DMS53 (cell line): Measurements from ENCODE around the gene SPSB4.
"Not testable (repeated sequence)": the region's sequence is repeated elsewhere in the genome, so short reads cannot be mapped to it uniquely, and the experiment has no call there.

Source experiments
- DNase-seq: peaks from one replicate; lab custom pipeline; 2025; lab: John Stamatoyannopoulos, UW

Gene SPSB4

DNA sequence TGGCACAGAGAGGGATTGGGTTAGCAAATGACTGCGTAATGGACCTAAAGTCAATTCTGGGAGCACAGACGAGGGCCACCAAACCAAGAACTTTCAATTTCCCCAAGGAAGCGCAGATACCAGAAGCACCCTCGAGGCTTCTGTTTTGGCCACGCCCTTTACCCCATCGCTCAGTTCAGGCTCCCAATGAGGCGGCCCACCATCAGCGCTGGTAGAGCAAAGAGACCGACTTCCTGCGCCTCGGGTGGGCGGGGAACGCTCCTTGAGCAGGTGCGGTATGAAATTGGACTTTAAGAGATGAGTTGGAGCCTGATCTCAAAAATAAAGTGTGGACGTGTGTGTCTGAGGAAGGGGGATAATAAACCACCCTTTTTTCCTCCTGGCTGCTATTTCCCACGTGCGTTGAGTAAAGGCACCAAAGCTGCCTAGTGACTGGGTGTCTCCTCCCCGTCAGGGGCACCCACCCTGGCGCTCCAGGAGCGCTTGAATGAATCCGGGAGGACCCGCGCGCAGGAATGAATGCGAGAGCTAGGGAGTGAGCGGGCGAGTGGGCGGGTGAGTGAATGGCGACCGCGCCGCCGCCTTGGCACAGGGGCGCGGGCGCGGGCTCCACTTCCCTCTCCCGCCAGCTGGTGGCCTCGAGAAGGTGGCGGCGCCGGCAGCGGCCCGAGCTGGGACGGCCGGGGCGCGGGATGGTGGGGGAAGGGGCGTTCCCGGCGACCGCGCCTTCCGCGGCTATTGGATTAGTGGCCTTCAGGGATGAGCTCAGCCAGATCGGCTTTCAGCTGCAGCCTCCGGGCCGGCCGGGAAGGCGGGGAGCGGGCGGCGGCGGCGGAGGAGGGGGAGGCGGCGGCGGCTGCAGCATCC lies at the start of gene SPSB4:
Gene SPSB4 (plus strand): TSS at position 772 of the 867 bp plus-strand sequence. CDS start 14,758 bp downstream, outside the sequence.
- peak; percentile 76 for DNase-seq

DNA sequence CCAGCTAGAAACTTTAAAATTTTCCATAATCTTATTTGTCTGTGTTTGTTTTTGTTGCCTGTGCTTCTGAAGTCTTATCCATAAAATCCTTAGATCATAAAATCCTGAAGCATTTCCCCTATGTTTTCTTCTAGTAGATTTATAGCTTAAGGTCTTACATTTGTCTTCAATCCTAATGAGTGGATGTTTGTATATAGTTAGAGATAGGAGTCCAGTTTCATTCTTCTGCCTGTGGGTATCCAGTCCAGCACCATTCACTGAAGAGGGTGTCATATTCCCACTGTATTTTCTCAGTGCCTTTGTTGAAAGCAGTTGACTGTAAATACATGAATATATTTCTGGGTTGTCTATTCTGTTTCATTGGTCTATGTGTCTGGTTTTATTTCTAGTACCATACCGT lies 44.8 kb upstream of the SPSB4 start:
- DNase-seq = peak; percentile 14

DNA sequence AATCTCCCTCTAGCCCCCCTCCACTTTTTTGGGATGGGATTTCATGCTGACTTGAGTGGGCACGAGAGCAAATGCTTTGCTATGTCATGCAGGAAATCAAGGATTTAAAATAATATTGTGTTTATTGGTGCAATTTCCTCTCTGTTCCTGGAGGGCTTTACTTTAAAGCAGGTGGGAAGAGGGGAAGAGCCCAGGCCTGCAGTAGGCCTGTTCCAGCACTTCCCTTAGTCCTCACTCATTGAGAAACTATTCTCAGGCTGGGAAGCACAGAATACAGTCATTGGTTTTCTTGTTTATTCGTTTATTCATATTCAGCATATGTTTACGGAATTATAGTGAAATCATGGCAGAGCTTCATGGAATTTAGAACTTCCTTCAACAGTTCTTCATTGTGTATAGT lies 41.7 kb upstream of the SPSB4 start:
- no peak for DNase-seq

DNA sequence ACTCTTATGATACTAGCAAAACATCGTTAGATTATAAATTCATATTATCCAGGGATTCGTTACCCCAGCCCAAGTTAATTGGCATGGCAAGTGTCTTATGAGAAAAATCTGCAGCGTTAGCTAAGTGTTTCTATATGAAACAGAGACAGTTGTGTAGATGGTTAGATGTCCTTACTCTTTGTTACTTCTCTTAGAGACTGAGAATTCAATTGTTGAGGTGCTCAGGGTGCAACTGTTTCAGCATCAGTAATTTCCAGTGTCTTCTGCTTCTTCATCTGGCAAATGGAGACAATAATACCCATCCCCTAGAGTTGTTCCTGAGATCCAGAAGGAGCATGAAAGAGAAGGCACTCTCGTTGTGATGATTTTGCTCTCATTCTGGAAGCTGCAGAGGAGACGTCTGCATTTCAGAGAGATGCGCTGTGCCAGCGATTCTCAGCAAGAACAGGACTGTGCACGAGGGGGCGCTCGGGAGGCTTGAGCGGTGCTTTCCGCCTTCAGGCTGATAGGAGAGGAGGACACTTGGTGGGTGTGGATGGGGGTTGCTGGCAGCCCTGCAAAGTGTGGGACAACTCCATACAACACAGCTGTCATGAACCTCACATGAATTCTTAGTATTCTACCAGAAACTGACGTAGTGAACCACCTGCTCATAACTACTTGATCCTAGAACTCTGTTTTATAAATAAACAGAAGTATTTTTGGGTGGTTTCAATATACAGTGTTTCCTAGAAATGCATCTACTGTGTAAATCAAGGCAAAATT lies 39.7 kb upstream of the SPSB4 start:
- peak; percentile 80 for DNase-seq

DNA sequence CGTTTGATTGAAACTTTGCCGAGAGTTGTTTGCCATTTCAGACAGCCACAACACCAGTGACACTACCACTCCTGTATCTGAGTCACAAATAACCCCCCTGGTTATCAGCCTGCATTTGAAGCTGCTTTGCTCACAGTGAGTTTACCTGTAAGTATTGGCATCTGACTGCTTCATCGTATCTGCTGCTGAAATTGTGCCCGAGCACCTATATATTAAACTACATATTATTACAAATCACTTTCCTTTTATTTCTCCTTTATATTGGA lies 39.2 kb upstream of the SPSB4 start:
- DNase-seq = no peak

DNA sequence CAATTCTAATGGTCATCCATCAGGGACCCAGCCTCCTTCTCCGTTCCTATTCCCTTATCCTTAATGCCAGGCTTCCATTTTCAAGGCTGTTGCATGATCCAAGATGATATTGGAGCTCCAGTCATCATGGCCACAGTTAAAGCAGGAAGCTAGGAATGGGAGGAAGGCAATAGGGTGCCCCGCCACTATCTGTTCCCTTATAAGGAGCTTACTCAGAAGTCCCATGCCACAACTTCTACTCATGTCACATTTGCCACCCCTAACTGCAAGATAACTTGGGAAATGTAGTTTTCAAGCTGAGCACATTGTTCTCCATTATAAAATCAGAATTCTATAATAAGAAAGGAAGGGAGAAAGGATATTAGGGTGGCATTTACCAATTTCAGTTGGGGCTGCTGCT lies 38.6 kb upstream of the SPSB4 start:
- no peak for DNase-seq

DNA sequence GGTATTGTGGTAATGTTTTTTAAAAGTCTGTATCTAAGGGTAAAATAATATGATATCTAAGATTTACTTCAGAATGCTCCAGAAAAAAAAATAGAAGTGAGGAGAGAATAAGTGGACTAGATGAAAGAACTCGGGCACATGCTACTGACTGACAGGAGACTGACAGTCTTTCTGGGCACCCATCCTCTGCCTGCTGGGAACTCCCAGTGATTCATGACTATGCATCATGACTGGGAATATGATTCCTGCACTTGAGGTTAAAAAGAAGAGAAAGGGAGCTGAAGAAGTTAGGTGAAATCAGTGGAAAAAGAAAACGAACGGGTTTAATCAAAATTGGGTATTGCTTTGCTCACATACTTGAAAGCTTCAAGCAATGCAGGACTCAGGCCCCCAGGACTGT lies 35.7 kb upstream of the SPSB4 start:
- DNase-seq = no peak

DNA sequence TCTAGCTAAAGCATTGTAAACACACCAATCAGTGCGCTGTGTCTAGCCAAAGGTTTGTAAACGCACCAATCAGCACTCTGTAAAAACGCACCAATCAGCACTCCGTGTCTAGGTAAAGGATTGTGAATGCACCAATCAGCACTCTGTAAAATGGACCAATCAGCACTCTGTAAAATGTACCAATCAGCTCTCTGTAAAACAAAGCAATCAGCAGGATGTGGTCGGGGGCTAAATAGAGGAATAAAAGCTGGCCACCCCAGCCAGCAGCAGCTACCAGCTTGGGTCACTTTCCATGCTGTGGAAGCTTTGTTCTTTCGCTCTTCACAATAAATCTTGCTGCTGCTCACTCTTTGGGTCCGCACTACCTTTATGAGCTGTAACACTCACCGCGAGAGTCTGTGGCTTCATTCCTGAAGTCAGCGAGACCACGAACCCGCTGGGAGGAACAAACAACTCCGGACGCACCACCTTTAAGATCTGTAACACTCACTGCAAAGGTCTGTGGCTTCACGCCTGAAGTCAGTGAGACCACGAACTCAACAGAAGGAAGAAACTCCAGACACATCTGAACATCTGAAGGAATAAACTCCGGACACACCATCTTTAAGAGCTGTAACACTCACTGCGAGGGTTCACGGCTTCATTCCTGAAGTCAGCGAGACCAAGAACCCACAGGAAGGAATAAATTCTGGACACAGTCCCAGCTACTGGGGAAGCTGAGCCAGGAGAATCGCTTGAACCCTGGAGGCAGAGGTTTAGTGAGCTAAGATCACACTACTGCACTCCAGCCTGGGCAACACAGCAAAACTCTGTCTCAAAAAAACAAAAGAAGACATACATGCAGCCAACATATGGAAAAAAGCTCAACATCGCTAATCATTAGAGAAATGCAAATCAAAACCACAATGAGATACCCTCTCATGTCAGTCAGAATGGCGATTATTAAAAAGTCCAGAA lies 33.5 kb upstream of the SPSB4 start:
- not testable (repeated sequence) for DNase-seq

DNA sequence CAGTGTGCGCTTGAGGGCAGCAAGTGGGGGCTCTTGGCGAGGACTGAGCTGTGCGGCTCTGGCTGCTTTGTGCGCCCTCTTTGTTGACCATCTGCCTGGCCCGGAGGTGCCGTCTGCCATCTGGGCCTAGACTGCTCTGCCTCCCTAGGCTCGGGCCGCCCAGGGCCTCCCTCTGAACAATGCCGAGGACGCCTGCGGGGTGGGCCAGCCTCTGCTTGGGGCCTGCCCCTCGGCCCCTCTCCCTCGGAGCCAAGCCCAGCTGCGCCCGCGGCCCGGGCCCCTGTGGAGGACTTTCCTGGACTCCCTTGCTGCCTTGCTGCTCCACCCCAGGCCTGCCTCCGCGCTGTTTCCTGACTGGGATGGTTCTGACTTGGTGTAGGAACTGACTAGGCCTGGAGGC lies 31.9 kb upstream of the SPSB4 start:
- DNase-seq = no peak

DNA sequence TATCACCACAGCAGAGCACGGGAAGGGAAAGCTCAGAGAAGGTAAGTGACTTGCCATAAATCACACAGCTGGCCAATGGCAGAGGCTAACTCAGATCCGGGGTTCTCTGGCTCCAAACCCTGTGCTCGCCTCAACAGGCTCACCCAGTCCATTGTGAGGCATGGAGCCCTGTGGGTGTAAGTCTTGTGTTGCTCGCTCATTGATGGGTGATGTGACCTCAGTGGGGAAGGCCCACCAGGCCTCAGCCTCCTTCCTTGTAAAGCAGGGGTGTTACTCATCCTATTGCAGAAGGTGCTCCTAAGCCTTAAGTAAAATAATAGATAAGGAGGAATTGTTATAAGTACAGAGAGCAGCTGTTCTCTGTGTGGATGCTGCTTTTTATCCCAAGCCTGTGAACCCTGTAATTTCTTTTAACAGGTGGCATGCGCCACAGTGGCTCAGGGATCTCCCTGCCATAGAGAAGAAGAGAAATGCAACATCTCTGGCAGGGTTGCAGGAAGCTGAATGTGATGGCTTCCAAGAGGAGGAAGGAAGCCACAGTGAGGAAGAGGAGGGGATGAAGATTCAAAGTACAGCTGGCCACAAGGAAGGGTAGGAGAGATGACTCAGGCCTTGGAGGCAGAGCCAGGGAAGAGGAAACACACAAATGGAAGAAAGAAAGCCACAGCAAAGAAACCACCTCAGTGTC lies 30.9 kb upstream of the SPSB4 start:
- DNase-seq = no peak

DNA sequence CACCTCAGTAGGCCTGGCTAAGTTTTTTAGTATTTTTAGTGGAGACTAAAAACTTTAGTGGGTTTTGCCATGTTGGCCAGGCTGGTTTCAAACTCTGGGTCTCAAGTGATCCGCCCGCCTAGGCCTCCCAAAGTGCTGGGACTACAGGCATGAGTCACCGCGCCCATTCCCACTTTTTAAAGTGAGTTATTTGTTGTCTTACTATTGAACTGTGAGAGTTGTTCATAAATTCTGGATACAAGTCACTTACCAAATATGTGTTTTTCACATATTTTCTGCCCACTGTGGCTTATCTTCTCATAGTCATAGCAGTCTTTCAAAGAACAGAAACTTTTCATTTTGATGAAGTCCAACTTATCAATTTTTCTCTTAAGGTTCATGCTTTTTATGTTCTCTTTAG lies 29.9 kb upstream of the SPSB4 start:
- DNase-seq = no peak

DNA sequence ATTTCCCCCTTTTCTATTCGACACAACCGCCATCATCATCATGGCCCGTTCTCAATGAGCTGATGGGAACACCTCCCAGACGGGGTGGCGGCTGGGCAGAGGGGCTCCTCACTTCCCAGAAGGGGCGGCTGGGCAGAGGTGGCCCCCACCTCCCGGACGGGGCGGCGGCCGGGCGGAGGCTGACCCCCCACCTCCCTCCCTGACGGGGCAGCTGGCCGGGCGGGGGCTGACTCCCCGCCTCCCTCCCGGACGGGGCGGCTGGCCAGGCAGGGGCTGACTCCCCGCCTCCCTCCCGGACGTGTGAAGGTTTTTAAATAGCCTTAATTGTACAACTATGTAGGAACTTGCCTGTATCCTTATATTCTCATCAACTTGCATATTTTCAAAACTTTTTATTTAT lies 20.9 kb upstream of the SPSB4 start:
- DNase-seq = no peak

DNA sequence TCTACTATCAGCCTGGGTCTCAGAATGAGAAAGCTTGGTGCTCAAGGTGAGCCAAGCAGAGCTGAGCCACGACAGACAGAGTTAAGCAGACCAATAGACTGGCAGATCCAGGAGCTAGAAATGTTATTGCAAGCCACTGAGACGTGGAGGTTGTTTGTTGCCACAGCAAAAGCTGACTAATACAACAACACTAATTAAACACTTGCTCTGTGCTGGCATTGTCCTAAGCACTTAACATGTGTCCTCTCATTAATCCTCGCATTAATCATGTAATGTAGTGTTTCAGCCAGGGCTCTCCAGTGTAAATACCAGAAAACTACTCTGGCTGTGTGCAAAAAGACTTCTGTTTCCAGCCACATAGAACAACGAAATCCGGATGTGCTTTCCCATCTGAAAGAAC lies 11.6 kb upstream of the SPSB4 start:
- peak; percentile 14 for DNase-seq

DNA sequence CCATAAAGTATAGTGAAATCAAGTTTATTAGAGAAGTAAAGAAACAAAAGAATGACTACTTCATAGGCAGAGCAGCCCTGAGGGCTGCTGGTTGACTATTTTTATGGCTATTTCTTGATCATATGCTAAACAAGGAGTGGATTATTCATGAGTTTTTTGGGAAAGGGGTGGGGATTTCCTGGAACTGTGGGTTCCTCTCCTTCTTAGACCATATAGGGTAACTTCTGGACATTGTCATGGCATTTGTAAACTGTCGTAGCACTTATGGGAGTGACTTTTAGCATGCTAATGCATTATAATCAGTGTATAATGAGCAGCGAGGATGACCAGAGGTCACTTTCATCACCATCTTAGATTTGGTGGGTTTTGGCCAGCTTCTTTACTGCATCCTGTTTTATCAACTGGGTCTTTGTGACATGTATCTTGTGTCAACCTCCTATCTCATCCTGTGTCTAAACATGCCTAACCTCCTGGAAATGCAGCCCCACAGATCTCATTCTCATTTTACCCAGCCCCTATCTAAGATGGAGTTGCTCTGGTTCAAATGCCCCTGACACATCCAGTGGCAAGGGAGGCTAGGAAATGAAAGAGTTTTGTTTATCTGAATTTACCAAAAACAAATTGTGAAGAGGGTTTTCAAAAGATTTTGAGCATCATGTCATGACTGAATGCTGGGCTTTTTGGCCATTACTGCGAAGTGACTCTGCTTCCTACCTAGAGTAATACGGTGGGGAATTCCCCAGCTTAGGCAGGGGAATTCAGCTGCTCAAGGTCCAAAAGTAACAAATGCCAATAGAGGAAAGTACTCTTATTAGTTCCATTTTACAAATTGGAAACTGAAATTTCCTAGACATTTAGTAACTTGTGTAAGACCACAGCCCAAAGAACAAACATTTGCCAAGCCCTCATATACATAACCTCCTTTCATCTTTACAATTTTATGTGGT lies 6.2 kb upstream of the SPSB4 start:
- no peak for DNase-seq

DNA sequence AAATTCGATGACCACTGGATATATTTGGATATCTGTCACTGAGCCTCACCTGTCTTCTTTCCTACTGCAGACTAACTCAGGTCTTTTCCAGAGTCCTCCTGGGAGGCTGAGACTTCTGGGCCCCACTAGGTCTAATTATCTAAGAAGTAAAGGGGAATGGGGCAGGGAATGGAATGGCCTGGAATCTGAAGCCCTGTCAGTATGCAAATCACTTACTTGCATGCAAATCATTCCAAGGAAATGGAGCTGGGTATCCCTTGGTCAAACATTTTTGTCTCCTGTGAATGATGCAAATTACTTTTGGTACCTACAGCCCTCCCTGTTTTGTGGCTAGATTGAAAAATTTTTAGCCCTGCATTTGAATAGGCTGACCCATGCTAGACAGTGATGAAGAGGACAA lies 5.3 kb upstream of the SPSB4 start:
- DNase-seq = no peak

DNA sequence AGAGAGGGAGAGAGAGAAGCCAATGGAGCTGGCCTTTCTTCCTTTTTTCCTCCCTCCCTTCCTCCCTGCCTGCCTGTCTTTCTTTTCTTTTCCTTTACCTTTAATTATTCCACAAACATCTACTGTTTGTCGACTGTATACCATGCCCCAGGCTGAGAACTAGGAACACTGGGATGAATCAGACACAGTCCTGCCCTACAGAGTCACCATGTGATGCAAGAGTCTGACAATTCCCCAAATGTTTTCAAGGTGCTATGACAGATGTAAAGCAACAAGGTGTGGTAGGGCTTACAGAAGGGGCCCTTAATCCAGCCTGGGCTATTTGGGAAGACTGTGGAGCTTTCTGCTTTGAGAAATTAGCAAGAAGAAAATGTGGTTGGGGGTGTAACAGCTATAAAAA lies 4.0 kb upstream of the SPSB4 start:
- no peak for DNase-seq

DNA sequence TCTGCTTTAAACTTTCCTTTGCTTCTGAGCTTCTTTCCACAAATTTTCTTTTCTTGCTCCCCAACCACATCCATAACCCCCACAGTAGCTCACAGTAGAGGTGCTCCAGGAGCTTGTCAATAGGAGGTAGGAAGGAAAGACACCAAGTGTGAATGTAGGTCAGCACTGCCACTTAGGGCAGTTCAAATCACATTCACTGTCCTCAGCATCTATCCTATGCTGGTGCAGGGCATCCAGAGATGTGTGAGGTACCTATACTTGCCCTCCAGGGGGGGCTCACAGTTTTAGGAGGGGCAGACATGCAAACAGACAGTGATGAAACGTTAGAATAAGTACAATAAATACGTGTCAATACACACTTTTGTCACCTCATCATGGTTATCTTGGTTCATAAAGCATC lies 1.5 kb upstream of the SPSB4 start:
- DNase-seq = peak; percentile 39

DNA sequence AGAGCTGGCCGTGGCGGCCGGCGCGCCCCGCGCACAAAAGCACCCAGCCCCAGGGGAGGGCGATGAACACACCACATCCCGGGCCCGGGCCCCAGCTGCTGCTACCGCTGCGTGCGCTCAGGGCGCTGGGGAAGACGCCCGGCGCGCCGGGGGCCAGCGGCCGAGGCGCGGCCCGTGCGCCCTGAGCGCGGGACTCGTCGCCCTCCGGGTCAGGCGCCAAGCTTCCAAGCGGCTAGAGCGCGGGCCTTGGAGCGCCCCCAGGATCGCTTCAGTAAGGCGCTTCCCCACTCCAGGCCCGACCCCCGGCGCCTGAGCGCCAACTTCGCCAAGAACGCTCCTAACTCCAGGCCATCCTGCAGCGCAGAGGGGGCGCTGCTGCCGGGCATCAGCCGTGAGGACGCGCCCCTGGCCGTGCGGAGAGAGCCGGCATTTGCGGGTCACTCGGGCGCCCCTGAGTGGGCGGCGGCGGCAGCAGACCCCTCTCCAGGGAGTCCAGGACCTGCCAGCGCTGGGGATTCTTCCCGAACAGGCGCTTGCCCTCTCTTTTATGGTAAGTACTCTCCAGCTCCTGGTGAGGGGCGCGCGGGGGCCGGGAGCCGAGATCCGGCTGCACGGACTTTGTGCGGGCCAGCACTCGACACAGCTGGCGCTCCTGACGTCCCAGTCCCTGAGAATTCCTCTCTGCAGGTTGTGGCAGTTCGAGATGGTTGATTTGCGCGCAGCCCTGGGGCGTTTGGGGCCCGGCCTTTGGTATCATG lies 475 bp downstream of the SPSB4 start:
- peak; percentile 76 for DNase-seq

DNA sequence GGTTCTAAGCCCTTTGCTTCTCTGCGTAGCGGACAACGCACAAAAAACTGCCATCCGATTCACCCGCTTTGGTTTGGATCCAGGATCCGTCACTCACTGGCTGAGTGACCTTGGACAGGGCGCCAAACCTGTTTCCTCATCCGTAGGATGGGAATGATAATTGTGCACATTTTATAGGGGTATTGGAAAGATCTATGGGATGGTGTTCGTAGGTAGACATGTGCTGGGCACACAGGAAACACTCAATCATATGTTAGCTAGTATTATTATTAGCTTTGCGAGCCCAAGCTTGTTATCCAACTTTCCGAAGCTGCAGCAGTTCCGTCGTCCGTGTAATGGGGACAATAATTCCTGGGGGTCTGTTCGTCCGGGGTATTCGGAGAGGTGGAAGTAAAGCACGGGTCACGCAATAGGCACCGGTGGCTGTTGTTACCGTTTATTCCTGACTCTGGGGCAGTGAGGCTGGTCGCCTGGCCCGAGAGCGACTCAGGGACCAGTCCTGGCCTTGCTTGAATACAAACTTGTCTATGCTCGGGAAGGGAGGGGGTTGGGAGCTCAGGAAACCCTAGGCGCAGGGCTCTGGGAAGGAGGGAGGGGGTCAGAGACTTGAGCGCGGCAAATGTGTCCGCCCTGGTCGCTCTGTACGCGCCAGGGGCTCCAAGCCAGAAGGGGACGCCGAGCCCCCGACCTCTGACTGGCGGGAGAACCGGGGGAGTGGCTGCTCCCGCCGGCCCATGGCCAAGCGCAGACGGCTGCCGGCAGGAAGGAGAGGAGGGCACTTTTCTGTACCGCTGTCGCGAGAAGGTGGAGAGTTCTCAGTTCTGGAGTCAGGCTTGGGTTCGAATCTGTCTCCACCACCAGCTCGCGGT lies 1.3 kb downstream of the SPSB4 start:
- DNase-seq = peak; percentile 52
